HepG2 (cell line): Measurements from ENCODE around the gene CD19. TPM values are rescaled to one million over a fixed set of nuclear protein-coding genes. Genes with fewer than 3 reads are reported as not detected.
A peak's percentile ranks its signal among the peaks of the same experiment; 100 is the strongest.

Source experiments
- ATAC-seq: fragments of 200-7000 bp; cut with Tn5 transposase; 3 replicates; pipeline ENCODE4 v1.9.1; 2020; ENCODE audit warnings: mild to moderate bottlenecking, moderate library complexity
- BruUV-seq: library from RNA; stranded (reverse); fragments of 400-500 nt; replicated peaks from 2 replicates; lab custom pipeline; 2021; lab: Mats Ljungman, UMichigan
- CTCF ChIA-PET: fragments of 300-600 bp; formaldehyde crosslinking; extraction: SDS; loops from one replicate; lab custom pipeline; 2021; ENCODE audit warnings: low total read pairs, inconsistent platforms, low intra/inter-chr PET ratio; lab: Yijun Ruan, JAX
- POLR2A ChIA-PET: fragments of 350-600 bp; sonication (Branson Sonifier 250); formaldehyde crosslinking; loops from one replicate; lab custom pipeline; 2020; ENCODE audit warnings: antibody characterized with exemption, inconsistent platforms; lab: Yijun Ruan, JAX
- DNase-seq: peaks from one replicate; pipeline ENCODE4 v3.0.0-alpha.2; 2015; ENCODE audit warnings: low spot score
- FAIRE-seq: peaks from 3 replicates; lab custom pipeline; 2011; peaks lifted over from hg19 to GRCh38; lab: Jason Lieb, UNC
- H2AFZ ChIP-seq: one replicate; pipeline ENCODE4 v1.6.1; 2011; ENCODE audit warnings: low read length, inconsistent platforms
- H3K27ac ChIP-seq: fragments of 300-600 bp; 3 replicates; pipeline ENCODE4 v1.8.0; 2011; ENCODE audit warnings: mixed run types, mild to moderate bottlenecking, mixed read lengths, low read length, inconsistent platforms; ENCODE audit not compliant: insufficient read depth; ENCODE audit errors: extremely low read length
- H3K27me3 ChIP-seq, 2 experiments: fragments of 200-600 bp in 1 of 2; 2 replicates in 1 of 2; 3 replicates in 1 of 2; pipeline versions ENCODE4 v1.6.0 to v1.8.0; 2011; ENCODE audit warnings: low read length in 2 of 2, mild to moderate bottlenecking in 2 of 2, moderate library complexity in 2 of 2, inconsistent platforms in 1 of 2; ENCODE audit not compliant: insufficient read depth in 2 of 2, control insufficient read depth in 1 of 2
- H3K36me3 ChIP-seq, 2 experiments: fragments of 200-600 bp in 1 of 2; replicated peaks in 1 of 2; 2 replicates in 1 of 2; 3 replicates in 1 of 2; pipeline versions ENCODE4 v1.5.1 to v1.8.0; 2011; ENCODE audit warnings: low read length in 2 of 2, inconsistent platforms in 1 of 2; ENCODE audit not compliant: insufficient read depth in 2 of 2, control insufficient read depth in 1 of 2
- H3K4me1 ChIP-seq: 2 replicates; pipeline ENCODE4 v1.5.1; 2012; ENCODE audit warnings: low read length, inconsistent platforms; ENCODE audit not compliant: insufficient read depth
- H3K4me2 ChIP-seq: 2 replicates; pipeline ENCODE4 v1.6.0; 2011; ENCODE audit warnings: low read depth, low read length, inconsistent platforms
- H3K4me3 ChIP-seq, 3 experiments: fragments of 200-600 bp in 1 of 3; sonication (generic), shearing (Covaris generic) in 1 of 3; replicated peaks in 1 of 3; 2 replicates each; pipeline ENCODE4 v1.5.1; 2011 to 2016; ENCODE audit warnings: low read length in 3 of 3, inconsistent platforms in 2 of 3, low read depth in 2 of 3, mild to moderate bottlenecking in 2 of 3, control low read depth in 1 of 3, mixed read lengths in 1 of 3; ENCODE audit not compliant: insufficient read depth in 1 of 3
- H3K79me2 ChIP-seq: one replicate; pipeline ENCODE4 v1.6.1; 2011; ENCODE audit warnings: low read length, inconsistent platforms; ENCODE audit not compliant: insufficient read depth
- H3K9ac ChIP-seq: 2 replicates; pipeline ENCODE4 v1.6.0; 2011; ENCODE audit warnings: mild to moderate bottlenecking, low read depth, low read length, inconsistent platforms; ENCODE audit not compliant: insufficient read depth
- H3K9me3 ChIP-seq: 2 replicates; pipeline ENCODE4 v1.5.1; 2012; ENCODE audit warnings: mild to moderate bottlenecking, low read length
- H4K20me1 ChIP-seq: 2 replicates; pipeline ENCODE4 v1.6.0; 2011; ENCODE audit warnings: inconsistent platforms, mild to moderate bottlenecking, low read length, moderate library complexity; ENCODE audit not compliant: insufficient read depth
- CSRNP2 ChIP-seq: sonication (generic); formaldehyde crosslinking; conservative IDR thresholded peaks from 2 replicates; pipeline ENCODE4 v1.8.0; 2022; ENCODE audit warnings: low read depth, missing genetic modification reagents
- ELF3 ChIP-seq: IDR thresholded peaks from 2 replicates; pipeline ENCODE4 v1.6.1; 2016; ENCODE audit warnings: missing genetic modification reagents, missing compliant biosample characterization
- ELF4 ChIP-seq: sonication (generic); formaldehyde crosslinking; IDR thresholded peaks from 2 replicates; pipeline ENCODE4 v1.5.0; 2020; ENCODE audit warnings: missing genetic modification reagents, mild to moderate bottlenecking, moderate library complexity, borderline replicate concordance
- EP300 ChIP-seq, 3 experiments: sonication (generic) in 1 of 3; formaldehyde crosslinking in 1 of 3; IDR thresholded peaks; 2 replicates each; pipeline versions ENCODE4 v1.5.1 to v1.6.1; 2011 to 2020; ENCODE audit warnings: low read depth in 2 of 3, low read length in 2 of 3, borderline replicate concordance in 1 of 3, improper control_type of control experiment in 1 of 3, mild to moderate bottlenecking in 1 of 3, missing genetic modification reagents in 1 of 3, moderate library complexity in 1 of 3
- ERF ChIP-seq: IDR thresholded peaks from 2 replicates; pipeline ENCODE4 v1.6.1; 2018; ENCODE audit warnings: missing biosample characterization, missing genetic modification reagents
- MED1 ChIP-seq: sonication (generic); formaldehyde crosslinking; IDR thresholded peaks from 2 replicates; pipeline ENCODE4 v1.4.0; 2020; ENCODE audit warnings: missing genetic modification reagents
- NFRKB ChIP-seq: fragments of 450-650 bp; IDR thresholded peaks from 2 replicates; pipeline ENCODE4 v1.6.1; 2017
- PRDM15 ChIP-seq: sonication (generic); formaldehyde crosslinking; IDR thresholded peaks from 2 replicates; pipeline ENCODE4 v1.4.0; 2020; ENCODE audit warnings: missing genetic modification reagents
- TGIF2 ChIP-seq: IDR thresholded peaks from 2 replicates; pipeline ENCODE4 v1.6.1; 2016; ENCODE audit warnings: control low read depth, missing compliant biosample characterization
- TOPORS ChIP-seq: sonication (generic); formaldehyde crosslinking; IDR thresholded peaks from 2 replicates; pipeline ENCODE4 v1.8.0; 2023; ENCODE audit warnings: mild to moderate bottlenecking, missing genetic modification reagents
- ZBTB49 ChIP-seq: sonication (generic); formaldehyde crosslinking; IDR thresholded peaks from 2 replicates; pipeline ENCODE4 v1.4.0; 2020; ENCODE audit warnings: missing genetic modification reagents, borderline replicate concordance
- ZKSCAN8 ChIP-seq: IDR thresholded peaks from 2 replicates; pipeline ENCODE4 v1.6.1; 2016; ENCODE audit warnings: borderline replicate concordance, missing genetic modification reagents, missing compliant biosample characterization
- ZNF362 ChIP-seq: sonication (generic); formaldehyde crosslinking; IDR thresholded peaks from 2 replicates; pipeline ENCODE4 v1.4.0; 2020; ENCODE audit warnings: missing genetic modification reagents, mild to moderate bottlenecking, borderline replicate concordance
- WGBS: methylation state at CpG from one replicate; pipeline ENCODE4 v1.1.6; 2017; ENCODE audit warnings: low lambda C conversion rate; 5-methylcytosine and 5-hydroxymethylcytosine counted together
- in situ Hi-C: cut with HindIII; loops from 2 replicates; pipeline ENCODE4 v1.10.0; 2017; ENCODE audit warnings: low pct_unique_long_range_greater_than_20kb; ENCODE audit not compliant: extremely low pct_ligation_motif_present
- intact Hi-C: fragments of 100-400 bp; cut with micrococcal nuclease; formaldehyde crosslinking; loops from one replicate; pipeline ENCODE4 v1.10.0; 2022; ENCODE audit not compliant: unreplicated experiment
- polyA plus RNA-seq, 8 experiments: library from polyadenylated mRNA; depleted of rRNA in 3 of 8; stranded (reverse) in 7 of 8; unstranded in 1 of 8; fragments of >200 nt; fragmentation: Illumina TruSeq in 4 of 8; extraction: Trizol in 4 of 8; gene quantifications; 2 replicates each; pipeline versions ENCODE4 v1.2.1 to v1.2.3, GENCODE V29; 2011 to 2016; ENCODE audit warnings: low read depth in 4 of 8, missing spikeins in 1 of 8, mixed read lengths in 1 of 8; ENCODE audit not compliant: insufficient read depth in 1 of 8
- total RNA-seq, 5 experiments: library from RNA; depleted of rRNA; stranded (reverse); fragments of >200 nt; fragmentation: Illumina TruSeq; extraction: Trizol; gene quantifications; 2 replicates each; pipeline ENCODE4 v1.2.3, GENCODE V29; 2016; ENCODE audit warnings: low read depth in 1 of 5
- TF ChIP-seq, protein P1 (sequence below): sonication (generic); formaldehyde crosslinking; IDR thresholded peaks from 2 replicates; pipeline ENCODE4 v1.8.1; 2023; ENCODE audit warnings: missing genetic modification reagents, inconsistent platforms, borderline replicate concordance

The CD19 gene
- total and polyA plus RNA-seq, 2 of the 13 experiments (the other 11 are each of a cell fraction or from before 2014, with no cell fraction given): 0.55 to 1.1 TPM

DNA sequence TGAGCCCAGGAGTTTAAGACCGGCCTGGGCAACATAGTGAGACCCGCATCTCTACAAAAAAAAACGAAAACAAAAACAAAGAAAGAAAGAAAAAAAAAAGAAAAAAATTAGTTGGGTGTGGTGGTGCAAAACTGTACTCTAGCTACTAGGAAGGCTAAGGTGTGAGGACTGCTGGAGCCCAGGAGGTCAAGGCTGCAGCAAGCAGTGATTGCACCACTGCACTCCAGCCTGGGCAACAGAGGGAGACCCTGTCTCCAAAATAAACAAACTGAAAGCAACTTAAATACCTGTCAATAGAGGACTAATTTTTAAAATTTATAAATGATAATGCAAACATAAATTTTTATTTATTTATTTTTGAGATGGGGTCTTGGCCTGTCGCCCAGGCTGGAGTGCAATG lies 36.2 kb upstream of the CD19 start:
- Histone ChIP-seq H3K36me3 (peaks cover 19 to 27% of the 10 kb centered on the region in 2 experiments), H3K79me2 (no peaks in the 10 kb centered on the region), H2AFZ (no peak overlapping the region), H3K9ac (no peak overlapping the region), H3K4me3 (no peak overlapping the region), H3K27me3 (no peaks in the 10 kb centered on the region), H3K9me3 (no peaks in the 10 kb centered on the region), H3K4me2 (no peak overlapping the region), H4K20me1 (no peaks in the 10 kb centered on the region), H3K27ac (peak overlapping the region; percentile 40), H3K4me1 (peaks cover 13% of the 10 kb centered on the region)
- DNase-seq (no peak), ATAC-seq (peak; percentile 57; the same call in 2 of the 3 replicates), FAIRE-seq (peak; percentile 67)
- BruUV-seq: no TSS peak
- POLR2A ChIA-PET: interaction anchor here (0.8 to 1.6 kb wide), 2 partner anchors 22 to 50 kb away, joined by 3 to 4 read pairs; no protein-coding TSS in a partner anchor
- CTCF ChIA-PET: no interaction called here
- 79% methylated on average over 4 of the region's 4 CpGs for WGBS
- in situ Hi-C loops: no loop called here
- intact Hi-C loops: no loop called here
- TF ChIP-seq TGIF2 (CRISPR knock-in tag) (no peak), ZKSCAN8 (no peak), MED1 (CRISPR knock-in tag) (0 out of 2 replicates have a peak, but pooled peaks have one; percentile 29), TOPORS (CRISPR knock-in tag) (no peak), CSRNP2 (CRISPR knock-in tag) (no peak), ZNF362 (CRISPR knock-in tag) (peak; percentile 25; the same call in 1 of the 2 replicates), PRDM15 (CRISPR knock-in tag) (no peak), ELF3 (CRISPR knock-in tag) (no peak), ZBTB49 (CRISPR knock-in tag) (no peak), EP300 (IDR thresholded peaks at IDR 0.05; ENCODE audit: low read depth in 2 of 2, low read length in 2 of 2) (no peak), EP300 (CRISPR knock-in tag; IDR thresholded peaks at IDR 0.05; ENCODE audit: borderline replicate concordance) (no peak), NFRKB (no peak), ELF4 (CRISPR knock-in tag) (no peak), ERF (CRISPR knock-in tag) (no peak)
- TF ChIP-seq, protein P1, sequence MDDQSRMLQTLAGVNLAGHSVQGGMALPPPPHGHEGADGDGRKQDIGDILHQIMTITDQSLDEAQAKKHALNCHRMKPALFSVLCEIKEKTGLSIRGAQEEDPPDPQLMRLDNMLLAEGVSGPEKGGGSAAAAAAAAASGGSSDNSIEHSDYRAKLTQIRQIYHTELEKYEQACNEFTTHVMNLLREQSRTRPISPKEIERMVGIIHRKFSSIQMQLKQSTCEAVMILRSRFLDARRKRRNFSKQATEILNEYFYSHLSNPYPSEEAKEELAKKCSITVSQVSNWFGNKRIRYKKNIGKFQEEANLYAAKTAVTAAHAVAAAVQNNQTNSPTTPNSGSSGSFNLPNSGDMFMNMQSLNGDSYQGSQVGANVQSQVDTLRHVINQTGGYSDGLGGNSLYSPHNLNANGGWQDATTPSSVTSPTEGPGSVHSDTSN: no peak
